SK-MEL-5 (cell line): ENCODE results near the gene ABHD11. TPM values are rescaled to one million over a fixed set of nuclear protein-coding genes. Genes with fewer than 3 reads are reported as not detected.

Experiments
- small RNA-seq, 2 experiments: library from RNA; depleted of rRNA; stranded (forward); fragments of <200 nt; gene quantifications; one replicate each; pipeline ENCODE3, GENCODE V24; 2014
- total RNA-seq: library from RNA; depleted of rRNA; stranded (reverse); fragments of >200 nt; shearing (Covaris generic); gene quantifications from 2 replicates; pipeline ENCODE4 v1.2.3, GENCODE V29; 2014; rRNA removed

ABHD11 gene
- total RNA-seq, 1 experiment from 2014 or later, result 31.8 TPM

Small RNA genes lying within 50 kb of the gene (small RNA-seq; reads per million reads assigned to genes)
- gene MIR4284, result 0.02 to 1.0 reads per million in 2 experiments
- 0 to 0.05 reads per million in 2 experiments for gene RN7SL265P

Other genes starting within 250 kb of the ABHD11 start
- gene BAZ1B, start 216.5 kb downstream of the ABHD11 start, total RNA-seq, result 71.4 and 79.5 TPM in 2 replicates
- gene BCL7B, start 181.1 kb downstream of the ABHD11 start, total RNA-seq, result 22.9 and 23.0 TPM in 2 replicates
- gene TBL2, start 160.2 kb downstream of the ABHD11 start, total RNA-seq, result 139 and 161 TPM in 2 replicates
- 0.03 TPM in 1 of 2 replicates, not detected in the other for gene MLXIPL, start 114.3 kb downstream of the ABHD11 start, total RNA-seq
- 4.3 and 4.6 TPM in 2 replicates for gene VPS37D, start 71.0 kb downstream of the ABHD11 start, total RNA-seq
- gene DNAJC30, start 55.3 kb downstream of the ABHD11 start, total RNA-seq, result 4.3 and 4.5 TPM in 2 replicates
- gene BUD23, start 55.2 kb downstream of the ABHD11 start, total RNA-seq, result 142 and 181 TPM in 2 replicates
- 6.7 and 7.0 TPM in 2 replicates for gene STX1A, start 19.1 kb downstream of the ABHD11 start, total RNA-seq
- not detected in 2 replicates for gene CLDN3, start 31.5 kb upstream of the ABHD11 start, total RNA-seq
- gene CLDN4, start 92.2 kb upstream of the ABHD11 start, total RNA-seq, result not detected in 2 replicates
- gene METTL27, start 103.7 kb upstream of the ABHD11 start, total RNA-seq, result 1.8 and 2.8 TPM in 2 replicates
- gene TMEM270, start 122.4 kb upstream of the ABHD11 start, total RNA-seq, result not detected in 2 replicates